ENCODE results near the gene SPTBN1.

DNA sequence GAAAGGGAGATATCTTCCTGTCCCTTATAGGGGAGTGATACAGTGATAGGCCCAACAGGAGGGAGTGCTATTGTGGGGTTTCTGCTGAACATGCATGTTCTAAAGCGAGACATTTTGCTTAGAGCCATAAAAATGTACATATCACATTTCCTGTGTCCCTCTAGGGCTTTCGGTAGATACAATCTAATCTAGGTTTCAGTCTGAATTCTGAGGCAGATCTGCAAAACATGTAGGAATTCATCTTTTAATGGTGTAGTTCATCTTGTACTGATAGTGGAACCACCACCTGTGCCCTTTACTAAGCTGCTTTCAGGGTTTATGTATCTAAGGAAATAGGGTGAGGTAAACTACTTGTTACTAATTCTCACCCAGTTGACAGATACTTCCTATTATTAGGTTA, 73.8 kb downstream of the SPTBN1 start:
- no peak for TF ChIP-seq POLR2AphosphoS5 (IDR thresholded peaks at IDR 0.05; ENCODE audit: borderline replicate concordance, low read depth, low read length)
- no peak for TF ChIP-seq EZH2 (IDR thresholded peaks at IDR 0.05)
- TF ChIP-seq FOXP2 (optimal IDR thresholded peaks at IDR 0.05; ENCODE audit: control extremely low read depth, extremely low read length, insufficient read depth), result no peak
